ENCODE measurements around the gene LMO4. TPM values are rescaled to one million over a fixed set of nuclear protein-coding genes. Genes with fewer than 3 reads are reported as not detected.
A peak's percentile ranks its signal among the peaks of the same experiment; 100 is the strongest.

Gene LMO4
- total and polyA plus RNA-seq, 2 of the 13 experiments (the other 11 are each of a cell fraction or from before 2014, with no cell fraction given): 19.3 to 49.9 TPM

GRCh38 chr1:87328272-87329050 is at the start of gene LMO4 (continued):
- TF ChIP-seq TRIM24 (CRISPR knock-in tag; IDR thresholded peaks at IDR 0.05) (no peak), ZBTB26 (CRISPR knock-in tag; IDR thresholded peaks at IDR 0.05; ENCODE audit: borderline replicate concordance) (no peak; the same call in 1 of the 2 replicates), ESRRA (CRISPR knock-in tag; IDR thresholded peaks at IDR 0.05; ENCODE audit: low read depth) (no peak), PHF21A (CRISPR knock-in tag; IDR thresholded peaks at IDR 0.05) (peak; percentile 66), DPF2 (CRISPR knock-in tag; IDR thresholded peaks at IDR 0.05; ENCODE audit: borderline replicate concordance, low read depth) (no peak), ZNF615 (CRISPR knock-in tag; IDR thresholded peaks at IDR 0.05; ENCODE audit: borderline replicate concordance) (no peak), HMG20B (CRISPR knock-in tag; conservative IDR thresholded peaks at IDR 0.05) (0 out of 2 replicates have a peak, but pooled peaks have one; percentile 23), E2F2 (CRISPR knock-in tag; IDR thresholded peaks at IDR 0.05; ENCODE audit: borderline replicate concordance) (no peak), SIN3A (IDR thresholded peaks at IDR 0.05; ENCODE audit: borderline replicate concordance, low read depth, low read length) (no peak; the same call in 1 of the 2 replicates), ZNF7 (CRISPR knock-in tag; IDR thresholded peaks at IDR 0.05) (no peak), ZNF207 (IDR thresholded peaks at IDR 0.05; ENCODE audit: borderline replicate concordance) (no peak), PCBP2 (optimal IDR thresholded peaks at IDR 0.05; ENCODE audit: low read depth, low read length, poor library complexity, severe bottlenecking) (no peak), ATF3 (CRISPR knock-in tag; IDR thresholded peaks at IDR 0.05) (no peak), SNAPC4 (CRISPR knock-in tag; IDR thresholded peaks at IDR 0.05) (peak; percentile 40; the same call in 1 of the 2 replicates), SMYD3 (CRISPR knock-in tag; IDR thresholded peaks at IDR 0.05) (no peak), GATAD2A (CRISPR knock-in tag; IDR thresholded peaks at IDR 0.05) (no peak), CBFB (CRISPR knock-in tag; IDR thresholded peaks at IDR 0.05) (peak; percentile 39; the same call in 1 of the 2 replicates), MLX (CRISPR knock-in tag; IDR thresholded peaks at IDR 0.05) (no peak), ZNF292 (CRISPR knock-in tag; IDR thresholded peaks at IDR 0.05; ENCODE audit: borderline replicate concordance, low read depth) (no peak), WIZ (CRISPR knock-in tag; IDR thresholded peaks at IDR 0.05) (no peak), ZBTB1 (CRISPR knock-in tag; IDR thresholded peaks at IDR 0.05; ENCODE audit: borderline replicate concordance) (no peak)
